ENCODE measurements around the gene ST8SIA5. TPM values are rescaled to one million over a fixed set of nuclear protein-coding genes. Genes with fewer than 3 reads are reported as not detected.

ST8SIA5 gene
- total and polyA plus RNA-seq, 9 of the 15 experiments (the other 6 are each of a cell fraction or from before 2014, with no cell fraction given), result 0.03 to 0.33 (median 0.06) TPM; not detected in 5

DNA sequence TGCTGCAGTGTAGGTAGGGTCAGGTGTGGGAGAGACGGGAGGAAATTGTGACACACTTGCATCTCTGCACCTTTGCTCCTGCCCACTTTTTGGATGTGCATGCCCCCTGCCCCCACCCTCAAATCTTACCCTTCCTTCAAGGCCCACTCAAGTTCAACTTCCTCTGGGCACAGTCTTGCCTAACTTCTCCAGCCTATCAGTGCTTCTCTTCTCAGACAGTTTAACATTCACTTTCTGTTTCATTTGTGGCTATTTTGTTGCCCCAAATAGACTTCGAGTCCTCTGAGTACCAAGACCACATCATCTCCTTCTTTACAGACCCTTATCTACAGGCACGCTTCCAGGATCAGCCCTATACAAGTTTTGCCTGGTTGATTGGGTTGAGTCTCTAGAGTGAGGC is 2.7 kb downstream of the ST8SIA5 start (continued):
- TF ChIP-seq, protein P1, sequence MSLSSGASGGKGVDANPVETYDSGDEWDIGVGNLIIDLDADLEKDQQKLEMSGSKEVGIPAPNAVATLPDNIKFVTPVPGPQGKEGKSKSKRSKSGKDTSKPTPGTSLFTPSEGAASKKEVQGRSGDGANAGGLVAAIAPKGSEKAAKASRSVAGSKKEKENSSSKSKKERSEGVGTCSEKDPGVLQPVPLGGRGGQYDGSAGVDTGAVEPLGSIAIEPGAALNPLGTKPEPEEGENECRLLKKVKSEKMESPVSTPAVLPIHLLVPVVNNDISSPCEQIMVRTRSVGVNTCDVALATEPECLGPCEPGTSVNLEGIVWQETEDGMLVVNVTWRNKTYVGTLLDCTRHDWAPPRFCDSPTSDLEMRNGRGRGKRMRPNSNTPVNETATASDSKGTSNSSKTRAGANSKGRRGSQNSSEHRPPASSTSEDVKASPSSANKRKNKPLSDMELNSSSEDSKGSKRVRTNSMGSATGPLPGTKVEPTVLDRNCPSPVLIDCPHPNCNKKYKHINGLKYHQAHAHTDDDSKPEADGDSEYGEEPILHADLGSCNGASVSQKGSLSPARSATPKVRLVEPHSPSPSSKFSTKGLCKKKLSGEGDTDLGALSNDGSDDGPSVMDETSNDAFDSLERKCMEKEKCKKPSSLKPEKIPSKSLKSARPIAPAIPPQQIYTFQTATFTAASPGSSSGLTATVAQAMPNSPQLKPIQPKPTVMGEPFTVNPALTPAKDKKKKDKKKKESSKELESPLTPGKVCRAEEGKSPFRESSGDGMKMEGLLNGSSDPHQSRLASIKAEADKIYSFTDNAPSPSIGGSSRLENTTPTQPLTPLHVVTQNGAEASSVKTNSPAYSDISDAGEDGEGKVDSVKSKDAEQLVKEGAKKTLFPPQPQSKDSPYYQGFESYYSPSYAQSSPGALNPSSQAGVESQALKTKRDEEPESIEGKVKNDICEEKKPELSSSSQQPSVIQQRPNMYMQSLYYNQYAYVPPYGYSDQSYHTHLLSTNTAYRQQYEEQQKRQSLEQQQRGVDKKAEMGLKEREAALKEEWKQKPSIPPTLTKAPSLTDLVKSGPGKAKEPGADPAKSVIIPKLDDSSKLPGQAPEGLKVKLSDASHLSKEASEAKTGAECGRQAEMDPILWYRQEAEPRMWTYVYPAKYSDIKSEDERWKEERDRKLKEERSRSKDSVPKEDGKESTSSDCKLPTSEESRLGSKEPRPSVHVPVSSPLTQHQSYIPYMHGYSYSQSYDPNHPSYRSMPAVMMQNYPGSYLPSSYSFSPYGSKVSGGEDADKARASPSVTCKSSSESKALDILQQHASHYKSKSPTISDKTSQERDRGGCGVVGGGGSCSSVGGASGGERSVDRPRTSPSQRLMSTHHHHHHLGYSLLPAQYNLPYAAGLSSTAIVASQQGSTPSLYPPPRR (CRISPR knock-in tag; IDR thresholded peaks at IDR 0.05; ENCODE audit: borderline replicate concordance), result no peak
- no peak for TF ChIP-seq KAT8 (IDR thresholded peaks at IDR 0.05; ENCODE audit: low read depth)
- no peak for TF ChIP-seq ZNF41 (CRISPR knock-in tag; conservative IDR thresholded peaks at IDR 0.05)

- H3K36me3 ChIP-seq (ENCODE audit: control insufficient read depth, insufficient read depth, low read length), result no peaks in the 10 kb centered on the region
- TF ChIP-seq, protein P2, sequence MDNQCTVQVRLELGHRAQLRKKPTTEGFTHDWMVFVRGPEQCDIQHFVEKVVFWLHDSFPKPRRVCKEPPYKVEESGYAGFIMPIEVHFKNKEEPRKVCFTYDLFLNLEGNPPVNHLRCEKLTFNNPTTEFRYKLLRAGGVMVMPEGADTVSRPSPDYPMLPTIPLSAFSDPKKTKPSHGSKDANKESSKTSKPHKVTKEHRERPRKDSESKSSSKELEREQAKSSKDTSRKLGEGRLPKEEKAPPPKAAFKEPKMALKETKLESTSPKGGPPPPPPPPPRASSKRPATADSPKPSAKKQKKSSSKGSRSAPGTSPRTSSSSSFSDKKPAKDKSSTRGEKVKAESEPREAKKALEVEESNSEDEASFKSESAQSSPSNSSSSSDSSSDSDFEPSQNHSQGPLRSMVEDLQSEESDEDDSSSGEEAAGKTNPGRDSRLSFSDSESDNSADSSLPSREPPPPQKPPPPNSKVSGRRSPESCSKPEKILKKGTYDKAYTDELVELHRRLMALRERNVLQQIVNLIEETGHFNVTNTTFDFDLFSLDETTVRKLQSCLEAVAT (IDR thresholded peaks at IDR 0.05), result no peak
- TF ChIP-seq SMARCE1 (IDR thresholded peaks at IDR 0.05) (no peak), SMARCA5 (IDR thresholded peaks at IDR 0.05) (no peak), ZFP91 (CRISPR knock-in tag; IDR thresholded peaks at IDR 0.05) (no peak), ZFPM2 (CRISPR knock-in tag; IDR thresholded peaks at IDR 0.05) (no peak), GATAD2B (IDR thresholded peaks at IDR 0.05; ENCODE audit: borderline replicate concordance) (no peak), XRCC3 (IDR thresholded peaks at IDR 0.05) (no peak), PRPF4 (IDR thresholded peaks at IDR 0.05; ENCODE audit: insufficient read depth, low read depth, low read length, poor library complexity, severe bottlenecking) (no peak), MAFF (IDR thresholded peaks at IDR 0.05; ENCODE audit: low read length) (no peak), SIN3A (IDR thresholded peaks at IDR 0.05; ENCODE audit: borderline replicate concordance in 2 of 2, control insufficient read depth in 1 of 2, low read depth in 2 of 2, low read length in 2 of 2) (no peak), ZNF121 (CRISPR knock-in tag; conservative IDR thresholded peaks at IDR 0.05) (no peak), CBFA2T2 (conservative IDR thresholded peaks at IDR 0.05) (no peak)
Observed at GRCh38 chr18:46751882-46752281, 5.0 kb downstream of the ST8SIA5 start.

More at GRCh38 chr18:46751882-46752281, 5.0 kb downstream of the ST8SIA5 start:
- Histone ChIP-seq H3K4me2 (ENCODE audit: insufficient read depth, low read length) (no peak overlapping the region), H3K79me2 (ENCODE audit: control insufficient read depth, insufficient read depth, low read length) (no peaks in the 10 kb centered on the region), H3K4me3 (no peak overlapping the region), H3K9ac (ENCODE audit: insufficient read depth in 1 of 2, low read depth in 2 of 2, low read length in 2 of 2) (no peak overlapping the region), H2AFZ (ENCODE audit: low read depth, low read length) (no peak overlapping the region), H4K20me1 (replicated peaks; ENCODE audit: control insufficient read depth, insufficient read depth, low read length) (no peaks in the 10 kb centered on the region), H3K4me1 (replicated peaks in 1 of 2; ENCODE audit: control insufficient read depth in 2 of 2, insufficient read depth in 2 of 2, low read length in 2 of 2) (peaks cover 0 to 4% of the 10 kb centered on the region in 2 experiments; a peak in 1 of 5 replicates), H3K27ac (ENCODE audit: extremely low read depth, low read depth, low read length) (no peak overlapping the region), H3K9me1 (ENCODE audit: control insufficient read depth, insufficient read depth, low read length) (no peaks in the 10 kb centered on the region), H3K9me3 (replicated peaks; ENCODE audit: control insufficient read depth, insufficient read depth, low read depth, low read length) (no peaks in the 10 kb centered on the region), H3K27me3 (ENCODE audit: control insufficient read depth in 2 of 2, insufficient read depth in 2 of 2, low read length in 2 of 2) (peaks cover 2 to 14% of the 10 kb centered on the region in 2 experiments; a peak in 2 of 5 replicates)
- intact Hi-C loops (cut with micrococcal nuclease) (no loop called here), in situ Hi-C loops (cut with MboI) (no loop called here)
- FAIRE-seq (no peak), ATAC-seq (no peak), DNase-seq (ENCODE audit: extremely low read depth in 1 of 4, low spot score in 3 of 4) (no peak)
- no TSS peak for BruUV-seq (replicated peaks)
- ChIA-PET POLR2A (interaction anchor here (0.7 kb wide), 1 partner anchor 33 kb away, joined by 3 read pairs; no protein-coding TSS in a partner anchor), CTCF (ENCODE audit: low intra/inter-chr PET ratio) (no interaction called here)
- 0% methylated on average over 7 of the region's 8 CpGs for WGBS (ENCODE audit: insufficient coverage, low coverage, missing lambda C conversion rate)
